HL-60 (cell line): Measurements from ENCODE around the gene TRIM25.

Source experiments
- DNase-seq, 2 experiments: peaks; one replicate each; pipeline ENCODE4 v3.0.0-alpha.2; 2010 to 2020; ENCODE audit warnings: low read depth in 1 of 2, low spot score in 1 of 2
- H3K27ac ChIP-seq: fragments of 250-450 bp; sonication (Bioruptor Pico); replicated peaks from 2 replicates; pipeline ENCODE4 v1.5.1; 2020; ENCODE audit warnings: mild to moderate bottlenecking, moderate library complexity
- H3K27me3 ChIP-seq: fragments of 250-450 bp; sonication (Bioruptor Pico); 2 replicates; pipeline ENCODE4 v1.5.1; 2021; ENCODE audit warnings: mild to moderate bottlenecking, moderate library complexity; ENCODE audit not compliant: insufficient read depth, poor library complexity, severe bottlenecking
- H3K4me3 ChIP-seq: replicated peaks from 2 replicates; pipeline ENCODE4 v1.5.1; 2011; ENCODE audit warnings: mild to moderate bottlenecking, control low read depth, low read length; ENCODE audit not compliant: insufficient read depth
- GABPA ChIP-seq: IDR thresholded peaks from 2 replicates; pipeline ENCODE4 v1.6.1; 2012; ENCODE audit warnings: low read depth
- POLR2AphosphoS5 ChIP-seq: IDR thresholded peaks from 2 replicates; pipeline ENCODE4 v1.6.1; 2012; ENCODE audit warnings: low read depth
- SPI1 ChIP-seq: IDR thresholded peaks from 2 replicates; pipeline ENCODE4 v1.6.1; 2012; ENCODE audit warnings: low read depth, mild to moderate bottlenecking, borderline replicate concordance
- TF ChIP-seq, protein P1 (sequence below): IDR thresholded peaks from one replicate; pipeline ENCODE4 v1.5.1; 2011; ENCODE audit warnings: low read length, control low read depth, inconsistent platforms; ENCODE audit not compliant: insufficient read depth
- TF ChIP-seq, protein P2 (sequence below): IDR thresholded peaks from 2 replicates; pipeline ENCODE4 v1.6.1; 2012; ENCODE audit warnings: low read depth; ENCODE audit not compliant: insufficient replicate concordance

TRIM25 gene

DNA sequence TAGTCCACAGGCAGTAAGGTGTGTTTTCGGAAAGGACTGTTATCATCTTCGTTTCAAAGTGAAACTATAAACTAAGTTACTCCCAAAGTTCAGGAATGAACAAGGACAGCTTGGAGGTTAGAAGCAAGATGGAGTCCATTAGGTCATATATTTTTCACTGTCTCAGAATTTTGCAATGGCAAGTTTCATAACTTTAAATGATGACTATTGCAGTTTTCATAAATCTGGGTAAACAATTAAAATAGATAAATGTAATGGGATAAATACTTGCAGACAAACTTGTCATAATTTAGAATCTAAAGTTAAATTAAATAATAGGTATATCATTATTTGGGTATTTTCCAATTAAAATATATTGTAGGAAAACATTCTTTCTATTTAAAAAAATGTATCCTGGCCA lies 14.7 kb upstream of the TRIM25 start:
- no peak for DNase-seq
- TF ChIP-seq, protein P1, sequence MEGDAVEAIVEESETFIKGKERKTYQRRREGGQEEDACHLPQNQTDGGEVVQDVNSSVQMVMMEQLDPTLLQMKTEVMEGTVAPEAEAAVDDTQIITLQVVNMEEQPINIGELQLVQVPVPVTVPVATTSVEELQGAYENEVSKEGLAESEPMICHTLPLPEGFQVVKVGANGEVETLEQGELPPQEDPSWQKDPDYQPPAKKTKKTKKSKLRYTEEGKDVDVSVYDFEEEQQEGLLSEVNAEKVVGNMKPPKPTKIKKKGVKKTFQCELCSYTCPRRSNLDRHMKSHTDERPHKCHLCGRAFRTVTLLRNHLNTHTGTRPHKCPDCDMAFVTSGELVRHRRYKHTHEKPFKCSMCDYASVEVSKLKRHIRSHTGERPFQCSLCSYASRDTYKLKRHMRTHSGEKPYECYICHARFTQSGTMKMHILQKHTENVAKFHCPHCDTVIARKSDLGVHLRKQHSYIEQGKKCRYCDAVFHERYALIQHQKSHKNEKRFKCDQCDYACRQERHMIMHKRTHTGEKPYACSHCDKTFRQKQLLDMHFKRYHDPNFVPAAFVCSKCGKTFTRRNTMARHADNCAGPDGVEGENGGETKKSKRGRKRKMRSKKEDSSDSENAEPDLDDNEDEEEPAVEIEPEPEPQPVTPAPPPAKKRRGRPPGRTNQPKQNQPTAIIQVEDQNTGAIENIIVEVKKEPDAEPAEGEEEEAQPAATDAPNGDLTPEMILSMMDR, result no peak
- TF ChIP-seq GABPA, result no peak
- TF ChIP-seq, protein P2, sequence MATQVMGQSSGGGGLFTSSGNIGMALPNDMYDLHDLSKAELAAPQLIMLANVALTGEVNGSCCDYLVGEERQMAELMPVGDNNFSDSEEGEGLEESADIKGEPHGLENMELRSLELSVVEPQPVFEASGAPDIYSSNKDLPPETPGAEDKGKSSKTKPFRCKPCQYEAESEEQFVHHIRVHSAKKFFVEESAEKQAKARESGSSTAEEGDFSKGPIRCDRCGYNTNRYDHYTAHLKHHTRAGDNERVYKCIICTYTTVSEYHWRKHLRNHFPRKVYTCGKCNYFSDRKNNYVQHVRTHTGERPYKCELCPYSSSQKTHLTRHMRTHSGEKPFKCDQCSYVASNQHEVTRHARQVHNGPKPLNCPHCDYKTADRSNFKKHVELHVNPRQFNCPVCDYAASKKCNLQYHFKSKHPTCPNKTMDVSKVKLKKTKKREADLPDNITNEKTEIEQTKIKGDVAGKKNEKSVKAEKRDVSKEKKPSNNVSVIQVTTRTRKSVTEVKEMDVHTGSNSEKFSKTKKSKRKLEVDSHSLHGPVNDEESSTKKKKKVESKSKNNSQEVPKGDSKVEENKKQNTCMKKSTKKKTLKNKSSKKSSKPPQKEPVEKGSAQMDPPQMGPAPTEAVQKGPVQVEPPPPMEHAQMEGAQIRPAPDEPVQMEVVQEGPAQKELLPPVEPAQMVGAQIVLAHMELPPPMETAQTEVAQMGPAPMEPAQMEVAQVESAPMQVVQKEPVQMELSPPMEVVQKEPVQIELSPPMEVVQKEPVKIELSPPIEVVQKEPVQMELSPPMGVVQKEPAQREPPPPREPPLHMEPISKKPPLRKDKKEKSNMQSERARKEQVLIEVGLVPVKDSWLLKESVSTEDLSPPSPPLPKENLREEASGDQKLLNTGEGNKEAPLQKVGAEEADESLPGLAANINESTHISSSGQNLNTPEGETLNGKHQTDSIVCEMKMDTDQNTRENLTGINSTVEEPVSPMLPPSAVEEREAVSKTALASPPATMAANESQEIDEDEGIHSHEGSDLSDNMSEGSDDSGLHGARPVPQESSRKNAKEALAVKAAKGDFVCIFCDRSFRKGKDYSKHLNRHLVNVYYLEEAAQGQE, result no peak
- TF ChIP-seq SPI1, result no peak
- TF ChIP-seq POLR2AphosphoS5, result no peak
- Histone ChIP-seq H3K27ac (no peak overlapping the region), H3K27me3 (no peaks in the 10 kb centered on the region), H3K4me3 (no peak overlapping the region)

DNA sequence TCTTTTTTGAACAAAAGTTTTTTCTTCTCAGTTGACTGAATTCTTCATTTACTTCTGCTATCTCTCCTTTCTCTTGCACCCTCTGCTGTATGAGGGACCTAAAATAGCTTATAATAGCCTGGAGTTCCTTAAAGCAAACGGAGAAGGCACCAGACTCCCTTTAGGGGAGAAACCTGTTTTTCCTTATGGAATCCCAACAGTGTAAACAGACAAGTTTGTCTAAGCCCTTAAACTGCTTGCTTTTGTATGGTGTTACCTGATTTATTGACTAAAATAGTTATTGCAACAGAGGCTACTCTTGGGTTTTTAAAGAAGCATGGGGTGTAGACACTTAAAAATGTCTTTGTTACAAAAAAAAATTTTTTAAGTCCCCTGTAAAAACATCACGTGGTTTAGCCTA lies 12.9 kb upstream of the TRIM25 start:
- TF ChIP-seq GABPA, result no peak
- TF ChIP-seq, protein P2, result no peak
- no peak for TF ChIP-seq SPI1
- no peak for TF ChIP-seq POLR2AphosphoS5
- TF ChIP-seq, protein P1, result no peak
- H3K27ac ChIP-seq, result no peak overlapping the region
- H3K27me3 ChIP-seq, result no peaks in the 10 kb centered on the region
- no peak for DNase-seq
- H3K4me3 ChIP-seq, result no peak overlapping the region

DNA sequence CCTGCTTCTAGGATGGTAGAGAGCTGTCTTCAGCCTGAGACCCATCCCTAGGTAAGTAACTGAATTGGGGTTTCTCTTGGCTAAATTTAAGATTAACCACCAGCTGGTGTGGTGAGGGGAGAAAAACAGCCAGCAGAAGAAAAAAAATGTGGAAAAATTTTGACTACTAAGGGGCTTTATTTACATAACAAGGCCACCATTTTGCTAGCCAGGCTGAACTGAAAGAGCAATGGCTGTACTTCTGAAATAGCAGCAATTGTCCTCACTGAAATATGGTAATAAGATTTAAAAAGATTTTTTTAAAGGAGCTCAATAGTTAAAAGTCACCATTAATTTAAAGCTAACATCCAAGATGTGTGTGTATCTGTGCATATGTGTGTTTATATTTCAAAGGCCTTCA lies 12.4 kb upstream of the TRIM25 start:
- TF ChIP-seq, protein P1, result no peak
- no peak for TF ChIP-seq GABPA
- TF ChIP-seq, protein P2, result no peak
- TF ChIP-seq SPI1, result no peak
- no peak for TF ChIP-seq POLR2AphosphoS5
- H3K27ac ChIP-seq, result no peak overlapping the region
- H3K4me3 ChIP-seq, result no peak overlapping the region
- no peak for DNase-seq
- no peaks in the 10 kb centered on the region for H3K27me3 ChIP-seq
